Ovary (tissue), 3 donors: ENCODE results near the gene ADAD2.

Experiments used
- CTCF ChIP-seq, 3 donors: fragments of 450-650 bp in 2 of 3; fragments of 200-600 bp in 1 of 3; IDR thresholded peaks; one replicate each; pipeline versions ENCODE4 v1.5.1 to v1.8.0; 2016 to 2022; ENCODE audit warnings: antibody characterized with exemption in 3 of 3, mild to moderate bottlenecking in 1 of 3
- EP300 ChIP-seq: sonication (generic); formaldehyde crosslinking; IDR thresholded peaks from one replicate; pipeline ENCODE4 v1.6.1; 2017; ENCODE audit warnings: antibody characterized with exemption
- donor health status: DM: no; HTN: no; CAD: no.

GRCh38 chr16:84176192-84177053, 14.5 kb upstream of the ADAD2 start:
- no peak for TF ChIP-seq EP300
- no peak for TF ChIP-seq CTCF (IDR thresholded peaks at IDR 0.05)
